Measurements from ENCODE around the gene SH3YL1. TPM values are rescaled to one million over a fixed set of nuclear protein-coding genes. Genes with fewer than 3 reads are reported as not detected.

SH3YL1 gene
- polyA plus RNA-seq, 1 of the 3 experiments (the other 2 are of a cell fraction): 22.7 TPM

DNA sequence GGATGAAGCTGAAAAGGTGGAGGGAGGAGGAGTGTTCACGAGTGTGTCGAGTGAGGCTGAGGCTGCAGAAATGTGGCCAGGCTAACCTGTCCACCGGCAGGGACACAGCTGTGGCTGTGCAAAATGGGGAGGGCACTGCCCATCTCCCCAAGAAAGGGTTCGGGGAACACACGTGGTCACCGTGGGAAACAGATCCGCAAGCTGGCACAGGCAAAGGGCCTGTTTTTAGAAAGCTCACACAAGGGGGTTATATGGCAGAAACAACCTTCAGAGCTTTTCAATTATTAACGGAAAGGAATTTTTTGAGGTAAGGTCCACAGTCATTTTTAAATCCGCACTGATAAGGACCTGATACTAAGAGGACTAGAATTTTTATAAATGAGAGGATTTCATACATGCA is 35.7 kb downstream of the SH3YL1 start:
- Histone ChIP-seq H2AFZ (ENCODE audit: low read depth) (no peak overlapping the region), H4K20me1 (ENCODE audit: insufficient read depth) (no peaks in the 10 kb centered on the region), H3K36me3 (replicated peaks in 1 of 2; ENCODE audit: control insufficient read depth in 1 of 2, insufficient read depth in 2 of 2, low read length in 1 of 2) (peaks cover 32 to 47% of the 10 kb centered on the region in 2 experiments), H3K4me1 (ENCODE audit: control insufficient read depth in 1 of 2, insufficient read depth in 2 of 2, low read depth in 1 of 2, low read length in 1 of 2) (no peaks in the 10 kb centered on the region; a peak in 1 of 4 replicates), H3K4me3 (ENCODE audit: low read depth in 2 of 2, low read length in 1 of 2) (no peak overlapping the region), H3K9me3 (no peaks in the 10 kb centered on the region), H3K9ac (no peak overlapping the region), H3K27me3 (ENCODE audit: insufficient read depth) (no peaks in the 10 kb centered on the region), H3F3A (replicated peaks; ENCODE audit: insufficient read depth) (no peaks in the 10 kb centered on the region), H3K27ac (ENCODE audit: low read depth in 2 of 2, low read length in 1 of 2) (no peak overlapping the region), H3K79me2 (ENCODE audit: insufficient read depth) (no peaks in the 10 kb centered on the region), H3K9me2 (no peaks in the 10 kb centered on the region), H3K4me2 (no peak overlapping the region)
- ChIA-PET POLR2A (no interaction called here), CTCF (interaction anchor here (1.2 kb wide), 1 partner anchor 16 kb away, joined by 3 read pairs; no protein-coding TSS in a partner anchor)
- TF ChIP-seq, protein P1, sequence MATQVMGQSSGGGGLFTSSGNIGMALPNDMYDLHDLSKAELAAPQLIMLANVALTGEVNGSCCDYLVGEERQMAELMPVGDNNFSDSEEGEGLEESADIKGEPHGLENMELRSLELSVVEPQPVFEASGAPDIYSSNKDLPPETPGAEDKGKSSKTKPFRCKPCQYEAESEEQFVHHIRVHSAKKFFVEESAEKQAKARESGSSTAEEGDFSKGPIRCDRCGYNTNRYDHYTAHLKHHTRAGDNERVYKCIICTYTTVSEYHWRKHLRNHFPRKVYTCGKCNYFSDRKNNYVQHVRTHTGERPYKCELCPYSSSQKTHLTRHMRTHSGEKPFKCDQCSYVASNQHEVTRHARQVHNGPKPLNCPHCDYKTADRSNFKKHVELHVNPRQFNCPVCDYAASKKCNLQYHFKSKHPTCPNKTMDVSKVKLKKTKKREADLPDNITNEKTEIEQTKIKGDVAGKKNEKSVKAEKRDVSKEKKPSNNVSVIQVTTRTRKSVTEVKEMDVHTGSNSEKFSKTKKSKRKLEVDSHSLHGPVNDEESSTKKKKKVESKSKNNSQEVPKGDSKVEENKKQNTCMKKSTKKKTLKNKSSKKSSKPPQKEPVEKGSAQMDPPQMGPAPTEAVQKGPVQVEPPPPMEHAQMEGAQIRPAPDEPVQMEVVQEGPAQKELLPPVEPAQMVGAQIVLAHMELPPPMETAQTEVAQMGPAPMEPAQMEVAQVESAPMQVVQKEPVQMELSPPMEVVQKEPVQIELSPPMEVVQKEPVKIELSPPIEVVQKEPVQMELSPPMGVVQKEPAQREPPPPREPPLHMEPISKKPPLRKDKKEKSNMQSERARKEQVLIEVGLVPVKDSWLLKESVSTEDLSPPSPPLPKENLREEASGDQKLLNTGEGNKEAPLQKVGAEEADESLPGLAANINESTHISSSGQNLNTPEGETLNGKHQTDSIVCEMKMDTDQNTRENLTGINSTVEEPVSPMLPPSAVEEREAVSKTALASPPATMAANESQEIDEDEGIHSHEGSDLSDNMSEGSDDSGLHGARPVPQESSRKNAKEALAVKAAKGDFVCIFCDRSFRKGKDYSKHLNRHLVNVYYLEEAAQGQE (IDR thresholded peaks at IDR 0.05; ENCODE audit: low read depth, low read length): no peak
- TF ChIP-seq, protein P2, sequence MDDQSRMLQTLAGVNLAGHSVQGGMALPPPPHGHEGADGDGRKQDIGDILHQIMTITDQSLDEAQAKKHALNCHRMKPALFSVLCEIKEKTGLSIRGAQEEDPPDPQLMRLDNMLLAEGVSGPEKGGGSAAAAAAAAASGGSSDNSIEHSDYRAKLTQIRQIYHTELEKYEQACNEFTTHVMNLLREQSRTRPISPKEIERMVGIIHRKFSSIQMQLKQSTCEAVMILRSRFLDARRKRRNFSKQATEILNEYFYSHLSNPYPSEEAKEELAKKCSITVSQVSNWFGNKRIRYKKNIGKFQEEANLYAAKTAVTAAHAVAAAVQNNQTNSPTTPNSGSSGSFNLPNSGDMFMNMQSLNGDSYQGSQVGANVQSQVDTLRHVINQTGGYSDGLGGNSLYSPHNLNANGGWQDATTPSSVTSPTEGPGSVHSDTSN (IDR thresholded peaks at IDR 0.05): no peak
- TF ChIP-seq, protein P3, sequence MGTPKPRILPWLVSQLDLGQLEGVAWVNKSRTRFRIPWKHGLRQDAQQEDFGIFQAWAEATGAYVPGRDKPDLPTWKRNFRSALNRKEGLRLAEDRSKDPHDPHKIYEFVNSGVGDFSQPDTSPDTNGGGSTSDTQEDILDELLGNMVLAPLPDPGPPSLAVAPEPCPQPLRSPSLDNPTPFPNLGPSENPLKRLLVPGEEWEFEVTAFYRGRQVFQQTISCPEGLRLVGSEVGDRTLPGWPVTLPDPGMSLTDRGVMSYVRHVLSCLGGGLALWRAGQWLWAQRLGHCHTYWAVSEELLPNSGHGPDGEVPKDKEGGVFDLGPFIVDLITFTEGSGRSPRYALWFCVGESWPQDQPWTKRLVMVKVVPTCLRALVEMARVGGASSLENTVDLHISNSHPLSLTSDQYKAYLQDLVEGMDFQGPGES (IDR thresholded peaks at IDR 0.05; ENCODE audit: low read depth, low read length): no peak
- TF ChIP-seq, protein P4, sequence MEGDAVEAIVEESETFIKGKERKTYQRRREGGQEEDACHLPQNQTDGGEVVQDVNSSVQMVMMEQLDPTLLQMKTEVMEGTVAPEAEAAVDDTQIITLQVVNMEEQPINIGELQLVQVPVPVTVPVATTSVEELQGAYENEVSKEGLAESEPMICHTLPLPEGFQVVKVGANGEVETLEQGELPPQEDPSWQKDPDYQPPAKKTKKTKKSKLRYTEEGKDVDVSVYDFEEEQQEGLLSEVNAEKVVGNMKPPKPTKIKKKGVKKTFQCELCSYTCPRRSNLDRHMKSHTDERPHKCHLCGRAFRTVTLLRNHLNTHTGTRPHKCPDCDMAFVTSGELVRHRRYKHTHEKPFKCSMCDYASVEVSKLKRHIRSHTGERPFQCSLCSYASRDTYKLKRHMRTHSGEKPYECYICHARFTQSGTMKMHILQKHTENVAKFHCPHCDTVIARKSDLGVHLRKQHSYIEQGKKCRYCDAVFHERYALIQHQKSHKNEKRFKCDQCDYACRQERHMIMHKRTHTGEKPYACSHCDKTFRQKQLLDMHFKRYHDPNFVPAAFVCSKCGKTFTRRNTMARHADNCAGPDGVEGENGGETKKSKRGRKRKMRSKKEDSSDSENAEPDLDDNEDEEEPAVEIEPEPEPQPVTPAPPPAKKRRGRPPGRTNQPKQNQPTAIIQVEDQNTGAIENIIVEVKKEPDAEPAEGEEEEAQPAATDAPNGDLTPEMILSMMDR (IDR thresholded peaks at IDR 0.05): no peak
- no peak for TF ChIP-seq RXRA (IDR thresholded peaks at IDR 0.05; ENCODE audit: borderline replicate concordance, low read depth)
- no peak for TF ChIP-seq TCF12 (IDR thresholded peaks at IDR 0.05)
- TF ChIP-seq, protein P5, sequence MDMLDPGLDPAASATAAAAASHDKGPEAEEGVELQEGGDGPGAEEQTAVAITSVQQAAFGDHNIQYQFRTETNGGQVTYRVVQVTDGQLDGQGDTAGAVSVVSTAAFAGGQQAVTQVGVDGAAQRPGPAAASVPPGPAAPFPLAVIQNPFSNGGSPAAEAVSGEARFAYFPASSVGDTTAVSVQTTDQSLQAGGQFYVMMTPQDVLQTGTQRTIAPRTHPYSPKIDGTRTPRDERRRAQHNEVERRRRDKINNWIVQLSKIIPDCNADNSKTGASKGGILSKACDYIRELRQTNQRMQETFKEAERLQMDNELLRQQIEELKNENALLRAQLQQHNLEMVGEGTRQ (IDR thresholded peaks at IDR 0.05; ENCODE audit: borderline replicate concordance, low read depth, low read length): no peak
- TF ChIP-seq, protein P6, sequence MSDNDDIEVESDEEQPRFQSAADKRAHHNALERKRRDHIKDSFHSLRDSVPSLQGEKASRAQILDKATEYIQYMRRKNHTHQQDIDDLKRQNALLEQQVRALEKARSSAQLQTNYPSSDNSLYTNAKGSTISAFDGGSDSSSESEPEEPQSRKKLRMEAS (IDR thresholded peaks at IDR 0.05; ENCODE audit: low read depth): no peak
- TF ChIP-seq CHD2 (IDR thresholded peaks at IDR 0.05; ENCODE audit: low read length, partially characterized antibody): no peak
- no peak for TF ChIP-seq NFIC (IDR thresholded peaks at IDR 0.05; ENCODE audit: borderline replicate concordance)
- TF ChIP-seq GABPA (IDR thresholded peaks at IDR 0.05; ENCODE audit: low read depth): no peak
- TF ChIP-seq TAF1 (IDR thresholded peaks at IDR 0.05; ENCODE audit: borderline replicate concordance, low read depth, low read length): no peak
- no peak for TF ChIP-seq FOXJ3 (CRISPR knock-in tag; IDR thresholded peaks at IDR 0.05)
- no peak for TF ChIP-seq MXI1 (IDR thresholded peaks at IDR 0.05; ENCODE audit: low read depth, low read length)
- TF ChIP-seq, protein P7, sequence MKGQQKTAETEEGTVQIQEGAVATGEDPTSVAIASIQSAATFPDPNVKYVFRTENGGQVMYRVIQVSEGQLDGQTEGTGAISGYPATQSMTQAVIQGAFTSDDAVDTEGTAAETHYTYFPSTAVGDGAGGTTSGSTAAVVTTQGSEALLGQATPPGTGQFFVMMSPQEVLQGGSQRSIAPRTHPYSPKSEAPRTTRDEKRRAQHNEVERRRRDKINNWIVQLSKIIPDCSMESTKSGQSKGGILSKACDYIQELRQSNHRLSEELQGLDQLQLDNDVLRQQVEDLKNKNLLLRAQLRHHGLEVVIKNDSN (IDR thresholded peaks at IDR 0.05; ENCODE audit: borderline replicate concordance, low read depth): no peak
- TF ChIP-seq RCOR1 (IDR thresholded peaks at IDR 0.05; ENCODE audit: low read length): no peak
- TF ChIP-seq POLR2AphosphoS5 (IDR thresholded peaks at IDR 0.05; ENCODE audit: low read depth, low read length): no peak
- no peak for TF ChIP-seq RAD21 (IDR thresholded peaks at IDR 0.05; ENCODE audit: low read length)
- 91% methylated on average over 9 of the region's 9 CpGs for WGBS (ENCODE audit: low lambda C conversion rate)
- DNase-seq: no peak

All from SK-N-SH (cell line).